ENCODE data around the gene PARD3B.

GRCh38 chr2:205629091-205629776 lies 1084.0 kb downstream of the PARD3B start:
- TF ChIP-seq EGR1 (IDR thresholded peaks at IDR 0.05; ENCODE audit: low read depth) (no peak), EZH2 (IDR thresholded peaks at IDR 0.05) (no peak), ATF3 (IDR thresholded peaks at IDR 0.05) (no peak), ELF1 (IDR thresholded peaks at IDR 0.05; ENCODE audit: borderline replicate concordance, low read depth) (no peak), ZNF274 (IDR thresholded peaks at IDR 0.05; ENCODE audit: low read depth, low read length) (no peak), CTCF (IDR thresholded peaks at IDR 0.05 in 2 of 3, conservative IDR thresholded peaks at IDR 0.05 in 1 of 3; ENCODE audit: borderline replicate concordance in 1 of 3, insufficient read depth in 1 of 3, low read depth in 2 of 3, low read length in 2 of 3) (no peak), POLR2A (IDR thresholded peaks at IDR 0.05; ENCODE audit: borderline replicate concordance, extremely low read depth, insufficient read depth, insufficient read length) (no peak), RAD21 (IDR thresholded peaks at IDR 0.05; ENCODE audit: low read depth) (no peak), POLR2AphosphoS5 (IDR thresholded peaks at IDR 0.05; ENCODE audit: low read depth, low read length) (no peak)
- TF ChIP-seq, protein P1, sequence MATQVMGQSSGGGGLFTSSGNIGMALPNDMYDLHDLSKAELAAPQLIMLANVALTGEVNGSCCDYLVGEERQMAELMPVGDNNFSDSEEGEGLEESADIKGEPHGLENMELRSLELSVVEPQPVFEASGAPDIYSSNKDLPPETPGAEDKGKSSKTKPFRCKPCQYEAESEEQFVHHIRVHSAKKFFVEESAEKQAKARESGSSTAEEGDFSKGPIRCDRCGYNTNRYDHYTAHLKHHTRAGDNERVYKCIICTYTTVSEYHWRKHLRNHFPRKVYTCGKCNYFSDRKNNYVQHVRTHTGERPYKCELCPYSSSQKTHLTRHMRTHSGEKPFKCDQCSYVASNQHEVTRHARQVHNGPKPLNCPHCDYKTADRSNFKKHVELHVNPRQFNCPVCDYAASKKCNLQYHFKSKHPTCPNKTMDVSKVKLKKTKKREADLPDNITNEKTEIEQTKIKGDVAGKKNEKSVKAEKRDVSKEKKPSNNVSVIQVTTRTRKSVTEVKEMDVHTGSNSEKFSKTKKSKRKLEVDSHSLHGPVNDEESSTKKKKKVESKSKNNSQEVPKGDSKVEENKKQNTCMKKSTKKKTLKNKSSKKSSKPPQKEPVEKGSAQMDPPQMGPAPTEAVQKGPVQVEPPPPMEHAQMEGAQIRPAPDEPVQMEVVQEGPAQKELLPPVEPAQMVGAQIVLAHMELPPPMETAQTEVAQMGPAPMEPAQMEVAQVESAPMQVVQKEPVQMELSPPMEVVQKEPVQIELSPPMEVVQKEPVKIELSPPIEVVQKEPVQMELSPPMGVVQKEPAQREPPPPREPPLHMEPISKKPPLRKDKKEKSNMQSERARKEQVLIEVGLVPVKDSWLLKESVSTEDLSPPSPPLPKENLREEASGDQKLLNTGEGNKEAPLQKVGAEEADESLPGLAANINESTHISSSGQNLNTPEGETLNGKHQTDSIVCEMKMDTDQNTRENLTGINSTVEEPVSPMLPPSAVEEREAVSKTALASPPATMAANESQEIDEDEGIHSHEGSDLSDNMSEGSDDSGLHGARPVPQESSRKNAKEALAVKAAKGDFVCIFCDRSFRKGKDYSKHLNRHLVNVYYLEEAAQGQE (IDR thresholded peaks at IDR 0.05; ENCODE audit: low read depth): no peak
- TF ChIP-seq, protein P2, sequence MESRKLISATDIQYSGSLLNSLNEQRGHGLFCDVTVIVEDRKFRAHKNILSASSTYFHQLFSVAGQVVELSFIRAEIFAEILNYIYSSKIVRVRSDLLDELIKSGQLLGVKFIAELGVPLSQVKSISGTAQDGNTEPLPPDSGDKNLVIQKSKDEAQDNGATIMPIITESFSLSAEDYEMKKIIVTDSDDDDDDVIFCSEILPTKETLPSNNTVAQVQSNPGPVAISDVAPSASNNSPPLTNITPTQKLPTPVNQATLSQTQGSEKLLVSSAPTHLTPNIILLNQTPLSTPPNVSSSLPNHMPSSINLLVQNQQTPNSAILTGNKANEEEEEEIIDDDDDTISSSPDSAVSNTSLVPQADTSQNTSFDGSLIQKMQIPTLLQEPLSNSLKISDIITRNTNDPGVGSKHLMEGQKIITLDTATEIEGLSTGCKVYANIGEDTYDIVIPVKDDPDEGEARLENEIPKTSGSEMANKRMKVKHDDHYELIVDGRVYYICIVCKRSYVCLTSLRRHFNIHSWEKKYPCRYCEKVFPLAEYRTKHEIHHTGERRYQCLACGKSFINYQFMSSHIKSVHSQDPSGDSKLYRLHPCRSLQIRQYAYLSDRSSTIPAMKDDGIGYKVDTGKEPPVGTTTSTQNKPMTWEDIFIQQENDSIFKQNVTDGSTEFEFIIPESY (IDR thresholded peaks at IDR 0.05; ENCODE audit: extremely low read depth, insufficient replicate concordance, low read length): no peak
